IPS-11a (cell line): Measurements from ENCODE around the gene UGT1A3.
"Not testable (repeated sequence)": the region's sequence is repeated elsewhere in the genome, so short reads cannot be mapped to it uniquely, and the experiment has no call there.

Source experiments
- H3K4me3 ChIP-seq: one replicate; pipeline ENCODE4 v1.5.1; 2013; ENCODE audit warnings: low read depth, low read length, control low read depth

Gene UGT1A3

DNA sequence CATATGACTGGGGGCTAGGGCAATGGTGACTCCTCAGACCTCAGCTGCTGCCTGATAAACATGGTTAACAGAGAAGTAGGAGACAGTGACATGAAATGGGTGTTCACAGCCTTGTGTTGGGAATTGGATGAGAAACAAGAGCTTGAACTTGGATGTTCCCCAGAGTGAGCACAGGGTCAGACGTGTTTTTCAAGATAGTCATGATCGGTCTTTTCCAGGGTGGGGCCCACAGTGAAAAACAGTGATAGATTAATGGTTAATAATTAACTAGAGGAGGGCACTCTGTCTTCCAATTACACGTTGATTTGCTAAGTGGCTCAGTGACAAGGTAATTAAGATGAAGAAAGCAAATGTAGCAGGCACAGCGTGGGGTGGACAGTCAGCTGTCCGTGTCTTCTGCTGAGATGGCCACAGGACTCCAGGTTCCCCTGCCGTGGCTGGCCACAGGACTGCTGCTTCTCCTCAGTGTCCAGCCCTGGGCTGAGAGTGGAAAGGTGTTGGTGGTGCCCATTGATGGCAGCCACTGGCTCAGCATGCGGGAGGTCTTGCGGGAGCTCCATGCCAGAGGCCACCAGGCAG lies at the start of gene UGT1A3:
UGT1A3 (plus strand) TSS at position 320 of the 579 bp plus-strand sequence; CDS start at position 405, 85 bp downstream.
- no peak within 1 kb of the TSS for H3K4me3 ChIP-seq

DNA sequence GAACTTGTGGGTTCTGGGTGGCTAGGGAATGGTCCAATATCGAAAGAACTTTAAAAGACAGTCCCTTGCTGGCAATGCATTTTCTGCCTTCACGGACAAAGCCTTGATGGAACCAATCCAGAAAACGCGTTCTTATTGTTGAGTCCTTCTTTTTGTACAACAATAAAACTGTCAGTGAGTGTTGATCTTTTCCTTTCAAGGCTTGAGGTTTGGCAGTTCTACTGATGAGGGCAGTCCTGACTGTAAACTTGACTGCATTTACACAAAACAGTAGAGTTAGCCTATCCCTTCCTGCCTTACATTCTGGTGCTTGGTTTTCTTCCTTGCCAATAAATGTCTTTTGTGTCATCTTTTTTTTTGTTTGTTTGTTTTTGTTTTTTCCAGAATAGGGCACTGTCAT lies 49.6 kb upstream of the UGT1A3 start:
- H3K4me3 ChIP-seq = no peak overlapping the region

DNA sequence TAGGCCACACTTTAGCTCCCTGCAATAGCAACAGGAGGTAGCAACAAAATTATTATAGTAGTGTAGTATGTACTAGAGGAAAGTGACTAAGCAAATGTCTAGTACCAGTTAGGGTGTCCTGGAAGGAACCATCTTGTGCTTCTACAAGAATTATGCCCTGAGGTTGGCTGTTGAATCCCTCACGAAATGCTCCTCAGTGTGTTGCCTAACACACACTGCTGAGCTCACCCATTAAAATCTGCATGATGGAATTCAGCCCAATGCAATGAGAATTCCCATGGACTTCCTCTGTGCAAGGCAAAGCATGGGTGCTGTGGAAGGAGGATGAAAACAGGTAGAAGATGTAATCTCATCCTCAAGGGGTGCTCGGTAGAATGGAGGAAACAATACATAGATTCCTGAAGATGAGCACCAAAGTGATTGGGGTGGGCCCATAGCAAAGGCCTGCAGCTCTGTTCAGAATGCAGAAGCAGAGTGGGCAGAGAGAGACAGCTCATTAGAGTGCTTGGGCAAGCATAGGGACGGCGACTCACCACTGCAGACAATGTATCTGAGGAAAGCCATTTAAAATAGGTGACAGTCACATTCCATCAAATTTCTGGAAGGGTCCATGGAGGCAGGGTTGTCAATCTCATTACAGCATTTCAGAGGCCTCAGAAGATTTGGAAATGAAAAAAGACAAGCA lies 48.3 kb upstream of the UGT1A3 start:
- no peak overlapping the region for H3K4me3 ChIP-seq

DNA sequence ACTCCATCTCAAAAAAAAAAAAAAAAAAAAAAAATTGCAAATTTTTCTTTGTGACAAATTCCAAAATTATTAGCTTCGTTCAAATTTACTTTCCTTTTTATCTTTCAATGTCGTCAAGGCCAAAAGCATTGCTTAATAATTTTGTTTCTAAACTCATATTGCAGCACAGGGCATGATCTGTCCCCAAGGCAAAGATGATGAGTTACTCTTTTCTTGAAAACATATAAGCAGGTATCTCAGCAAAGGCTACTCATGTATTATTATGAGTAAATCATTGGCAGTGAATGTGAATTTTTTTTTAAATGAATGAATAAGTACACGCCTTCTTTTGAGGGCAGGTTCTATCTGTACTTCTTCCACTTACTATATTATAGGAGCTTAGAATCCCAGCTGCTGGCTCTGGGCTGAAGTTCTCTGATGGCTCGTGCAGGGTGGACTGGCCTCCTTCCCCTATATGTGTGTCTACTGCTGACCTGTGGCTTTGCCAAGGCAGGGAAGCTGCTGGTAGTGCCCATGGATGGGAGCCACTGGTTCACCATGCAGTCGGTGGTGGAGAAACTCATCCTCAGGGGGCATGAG lies 47.2 kb upstream of the UGT1A3 start, which contains the start of gene UGT1A7:
UGT1A7 (plus strand) TSS at position 381 of the 579 bp plus-strand sequence; CDS start at position 418, 37 bp downstream.
- H3K4me3 ChIP-seq = no peak within 1 kb of the TSS

DNA sequence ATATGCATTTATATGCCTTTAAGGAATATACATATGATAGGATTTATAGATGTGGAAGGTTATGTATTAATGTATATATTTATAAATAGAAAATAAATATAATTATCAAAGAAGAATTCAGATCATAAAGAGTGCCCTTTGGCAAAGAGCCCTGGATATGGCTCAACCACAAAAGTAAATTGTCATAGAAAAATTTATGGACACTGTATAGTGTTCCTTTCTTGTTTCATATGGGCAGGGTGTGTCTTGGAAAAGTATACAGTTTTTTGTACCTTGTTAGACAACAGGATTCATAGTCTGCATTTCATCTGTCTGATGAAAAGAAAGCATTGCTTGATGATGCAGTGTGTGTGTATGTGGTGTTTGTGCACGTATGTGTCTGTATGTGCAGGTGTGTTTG lies 44.2 kb upstream of the UGT1A3 start:
- no peak overlapping the region for H3K4me3 ChIP-seq

DNA sequence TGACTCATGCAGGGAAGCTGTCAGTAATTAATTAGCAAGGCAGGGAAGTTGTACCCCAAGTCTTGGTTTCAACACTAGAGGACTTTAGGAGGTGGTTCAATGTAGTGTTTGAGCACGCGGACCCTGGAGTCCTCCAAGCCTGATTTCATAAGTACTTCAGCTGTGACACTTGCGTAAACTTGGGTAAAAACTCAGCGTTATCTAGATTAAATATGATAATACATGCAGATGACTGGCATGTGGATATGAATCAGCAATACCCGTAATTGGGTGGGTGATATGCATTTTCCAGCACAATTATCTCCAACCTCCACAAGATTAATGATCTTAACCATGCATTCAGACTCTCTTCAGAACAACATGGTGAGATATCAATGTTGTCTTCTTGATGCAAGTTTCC lies 41.9 kb upstream of the UGT1A3 start:
- H3K4me3 ChIP-seq = no peak overlapping the region

DNA sequence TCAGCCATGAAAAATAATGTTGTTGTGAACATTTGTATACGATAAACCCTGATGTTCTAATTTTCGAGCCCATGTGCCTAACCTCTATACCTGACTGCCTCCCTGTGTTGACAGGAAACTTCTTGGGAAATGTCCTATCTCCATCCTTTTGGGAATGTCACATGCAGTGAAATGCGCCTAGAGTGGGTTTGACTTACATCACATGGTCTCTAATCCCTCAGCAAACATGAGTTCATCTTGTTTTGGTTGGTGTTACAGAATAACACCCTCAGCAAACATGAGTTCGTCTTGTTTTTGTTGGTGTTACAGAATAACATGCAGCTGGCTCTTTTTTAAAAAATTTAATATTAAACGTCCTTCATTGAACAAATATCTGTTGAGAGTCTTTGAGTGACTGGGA lies 40.5 kb upstream of the UGT1A3 start:
- H3K4me3 ChIP-seq = no peak overlapping the region

DNA sequence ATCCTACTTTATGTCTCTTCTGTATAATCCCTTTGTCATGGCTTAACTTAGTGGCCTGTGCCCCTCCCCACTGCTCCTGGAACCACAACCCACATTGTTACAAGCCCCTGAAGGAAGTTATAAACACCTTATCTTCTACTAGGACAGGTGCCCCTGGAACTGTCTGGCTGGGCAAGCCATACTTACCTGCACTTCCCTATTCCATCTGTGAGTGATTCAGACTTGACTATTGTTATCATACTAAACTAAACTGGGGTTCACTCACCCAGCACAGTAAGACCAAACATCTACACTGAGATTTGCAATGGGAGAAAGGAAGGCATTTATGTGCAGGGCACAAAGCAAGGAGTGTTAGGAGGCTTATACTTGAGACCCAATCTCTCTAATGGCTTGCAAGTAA lies 39.8 kb upstream of the UGT1A3 start:
- H3K4me3 ChIP-seq = no peak overlapping the region

DNA sequence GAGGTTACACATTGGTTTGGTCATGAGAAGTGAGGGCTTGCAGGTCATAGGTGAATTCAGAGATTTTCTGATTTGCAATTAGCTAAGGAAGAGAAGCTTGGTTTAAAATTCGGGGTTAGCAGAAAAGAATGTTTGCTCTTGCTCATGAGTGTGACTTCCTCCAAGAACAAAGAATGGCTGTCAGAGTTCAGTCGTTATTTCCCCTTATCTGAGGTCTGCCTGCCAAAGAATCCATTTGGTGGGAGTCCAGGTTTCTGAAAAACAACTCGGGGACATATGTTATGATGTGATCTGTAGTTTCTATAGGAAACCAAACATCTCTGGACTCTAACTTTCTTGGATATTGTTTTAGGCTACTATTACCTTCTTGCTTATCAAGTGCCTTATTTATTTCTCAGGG lies 39.3 kb upstream of the UGT1A3 start:
- H3K4me3 ChIP-seq = no peak overlapping the region

DNA sequence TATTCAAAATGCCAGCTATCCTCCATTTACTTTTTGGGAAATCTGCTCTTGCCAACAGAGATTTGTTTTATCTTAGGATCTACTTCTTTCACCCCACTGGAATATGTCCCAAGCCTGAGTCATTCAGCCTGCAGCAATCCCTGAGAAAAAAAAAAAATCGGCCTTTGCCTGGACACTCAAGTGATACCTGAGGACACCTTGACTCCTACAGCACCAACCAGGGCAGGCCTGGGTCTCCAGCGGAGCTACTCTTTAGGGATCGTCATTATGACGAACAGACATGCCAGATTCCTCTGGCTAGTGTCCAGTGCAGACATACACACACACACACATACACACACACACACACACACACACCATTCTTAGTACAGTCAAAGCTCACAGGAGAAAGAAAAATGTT lies 38.4 kb upstream of the UGT1A3 start:
- no peak overlapping the region for H3K4me3 ChIP-seq

DNA sequence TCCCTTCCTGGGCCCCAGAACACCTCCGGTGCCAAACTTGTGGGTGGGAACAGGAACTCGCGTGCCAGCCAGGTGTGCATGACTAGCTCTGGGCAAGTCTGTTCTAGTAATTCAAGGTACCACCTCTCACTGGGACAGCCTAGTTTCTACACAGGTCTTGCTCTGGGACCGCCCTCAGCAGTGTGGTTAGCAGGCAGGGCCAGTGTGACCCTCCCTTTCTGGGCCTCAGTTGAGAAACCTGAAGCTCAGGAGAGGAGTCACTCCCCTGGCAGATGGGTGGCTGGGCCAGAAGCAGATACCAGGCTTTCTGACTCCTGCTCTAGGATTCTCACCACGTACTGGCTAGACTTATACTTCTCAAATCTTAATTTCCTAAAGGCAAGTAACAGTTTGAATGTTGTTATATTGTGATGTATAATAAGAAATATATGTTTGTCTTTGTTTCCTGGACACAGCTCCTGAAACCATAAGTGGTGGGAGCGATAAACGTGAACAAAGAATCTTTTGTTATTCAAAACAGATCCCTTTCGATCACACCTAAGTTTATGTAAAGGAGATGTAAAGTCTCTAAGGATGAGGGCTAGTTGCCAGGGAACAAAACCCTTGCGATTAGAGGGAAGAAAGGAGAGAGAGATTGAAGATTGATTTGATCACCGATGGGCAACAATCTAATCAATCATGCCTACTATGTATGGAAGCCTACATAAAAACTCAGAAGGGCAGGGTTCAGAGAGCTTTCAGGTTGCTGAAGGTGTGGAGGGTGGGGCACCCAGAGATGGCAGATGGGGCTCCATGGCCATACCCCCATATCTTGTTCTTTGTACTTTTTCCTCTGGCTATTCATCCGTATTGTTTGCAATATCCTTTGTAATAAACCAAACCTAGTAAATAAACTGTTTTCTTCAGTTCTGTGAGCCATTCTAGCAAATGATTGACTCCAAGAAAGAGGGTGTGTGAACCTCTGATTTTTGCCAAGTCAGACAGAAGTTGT lies 37.1 kb upstream of the UGT1A3 start:
- no peak overlapping the region for H3K4me3 ChIP-seq

DNA sequence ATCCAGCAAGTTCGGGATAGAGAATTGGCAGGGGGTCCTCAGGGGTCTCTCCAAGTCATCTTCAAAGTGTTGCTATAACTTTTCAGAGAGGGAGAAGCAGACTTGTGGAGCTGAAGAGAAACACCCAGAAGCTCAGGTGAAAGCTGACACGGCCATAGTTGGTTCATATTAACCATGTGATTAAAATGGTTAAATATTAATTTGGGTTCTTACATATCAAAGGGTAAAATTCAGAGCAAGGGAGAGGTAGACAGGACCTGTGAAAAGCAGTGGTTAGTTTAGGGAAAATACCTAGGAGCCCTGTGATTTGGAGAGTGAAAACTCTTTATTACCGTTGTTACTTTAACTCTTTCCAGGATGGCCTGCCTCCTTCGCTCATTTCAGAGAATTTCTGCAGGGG lies 36.2 kb upstream of the UGT1A3 start, which contains the start of gene UGT1A6:
UGT1A6 (plus strand) TSS at position 243 of the 400 bp plus-strand sequence; CDS start at position 358, 115 bp downstream.
- no peak within 1 kb of the TSS for H3K4me3 ChIP-seq

DNA sequence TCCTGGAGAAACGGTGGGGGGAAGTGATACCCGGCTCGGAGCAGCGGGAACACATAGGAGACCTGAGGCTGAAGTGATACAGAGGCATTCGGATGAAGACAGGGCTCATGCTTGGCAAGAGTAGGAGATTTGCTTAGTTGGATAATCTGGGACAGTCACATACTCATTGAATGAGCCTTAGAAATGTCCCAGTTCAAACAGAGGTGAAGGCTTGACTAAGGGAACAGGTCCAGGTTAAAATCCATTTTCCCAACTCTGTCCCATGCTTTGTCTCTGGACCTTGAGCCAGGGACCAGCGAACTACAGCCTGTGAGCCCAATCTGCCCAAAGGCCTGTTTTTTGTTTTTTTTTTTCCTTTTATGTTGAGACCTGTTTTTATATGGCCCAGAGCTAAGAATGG lies 34.9 kb upstream of the UGT1A3 start:
- H3K4me3 ChIP-seq = no peak overlapping the region

DNA sequence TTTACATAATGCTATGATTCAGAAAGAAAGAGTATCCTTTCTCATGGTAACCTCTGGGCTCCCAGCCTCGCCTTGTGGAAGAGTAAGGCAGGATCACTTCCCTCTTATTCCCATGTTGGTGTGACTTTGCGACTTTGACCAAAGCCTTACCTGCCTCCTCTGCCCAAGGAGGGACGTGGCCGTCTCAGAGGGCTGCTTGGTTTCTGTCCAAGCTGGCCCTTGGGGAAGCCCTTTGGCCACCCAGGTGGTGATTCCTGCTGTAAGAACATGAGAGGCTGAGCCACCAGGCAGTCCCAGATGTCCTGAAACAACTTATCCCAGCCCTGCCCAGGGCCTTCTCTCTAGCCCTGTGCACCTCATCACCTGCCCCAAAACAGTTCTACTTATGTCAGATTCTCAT lies 30.1 kb upstream of the UGT1A3 start:
- H3K4me3 ChIP-seq = no peak overlapping the region

DNA sequence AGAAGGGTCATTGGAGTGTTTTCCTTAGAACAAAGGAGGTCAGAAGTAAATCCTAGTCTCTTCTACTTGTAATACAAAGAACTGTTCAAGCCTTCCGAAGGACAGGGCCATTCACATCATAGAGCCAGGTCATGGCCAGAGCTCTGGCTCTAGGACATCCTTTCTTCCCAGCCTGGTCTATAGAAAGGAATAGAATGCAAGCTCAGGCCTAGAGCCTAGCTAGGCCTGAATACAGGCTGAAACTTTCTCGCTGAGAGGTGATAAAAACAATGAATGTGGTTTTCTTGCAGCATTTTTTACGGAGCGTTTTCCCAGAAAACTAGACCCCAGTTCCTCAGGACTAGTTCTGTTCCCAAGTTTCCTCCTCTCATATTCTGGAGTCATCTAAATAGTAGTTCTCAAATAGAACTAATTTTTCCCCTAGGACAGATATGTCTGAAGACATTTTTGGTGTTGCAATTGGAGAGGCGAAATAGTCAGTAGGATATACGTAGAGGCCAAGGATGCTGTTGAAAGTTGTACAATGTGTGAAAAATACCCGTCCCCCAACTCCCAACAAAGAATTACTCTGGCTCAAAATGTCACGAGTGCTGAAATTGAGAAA lies 29.3 kb upstream of the UGT1A3 start:
- H3K4me3 ChIP-seq = no peak overlapping the region

DNA sequence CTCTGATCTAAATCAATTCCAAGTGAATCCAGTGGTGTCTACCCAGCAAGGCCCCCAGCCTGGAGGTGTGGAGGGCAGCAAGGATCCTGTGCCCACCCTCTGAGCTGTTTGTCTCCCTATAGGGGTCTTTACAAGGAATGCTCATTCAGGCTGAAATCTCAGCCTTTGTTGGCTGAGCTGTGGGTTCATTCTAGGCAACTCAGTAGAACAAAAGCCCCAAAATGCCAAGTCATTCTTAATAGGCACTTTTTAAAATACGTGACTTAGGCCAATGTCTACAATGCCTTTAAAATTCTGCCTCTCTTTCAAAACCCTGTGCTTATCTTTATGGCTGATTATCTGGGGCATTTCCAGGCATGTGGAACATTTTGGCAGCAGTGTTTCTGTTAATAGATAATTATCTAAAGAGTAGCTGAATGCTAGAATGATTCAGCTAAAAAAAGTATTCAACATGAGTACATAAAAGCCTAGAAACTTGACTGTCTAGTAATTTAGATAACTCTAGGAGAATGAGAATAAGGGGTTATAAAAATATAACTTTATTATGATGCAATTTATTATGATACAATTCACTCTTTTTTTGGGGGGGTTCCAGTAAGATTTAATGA lies 28.7 kb upstream of the UGT1A3 start:
- H3K4me3 ChIP-seq = no peak overlapping the region

DNA sequence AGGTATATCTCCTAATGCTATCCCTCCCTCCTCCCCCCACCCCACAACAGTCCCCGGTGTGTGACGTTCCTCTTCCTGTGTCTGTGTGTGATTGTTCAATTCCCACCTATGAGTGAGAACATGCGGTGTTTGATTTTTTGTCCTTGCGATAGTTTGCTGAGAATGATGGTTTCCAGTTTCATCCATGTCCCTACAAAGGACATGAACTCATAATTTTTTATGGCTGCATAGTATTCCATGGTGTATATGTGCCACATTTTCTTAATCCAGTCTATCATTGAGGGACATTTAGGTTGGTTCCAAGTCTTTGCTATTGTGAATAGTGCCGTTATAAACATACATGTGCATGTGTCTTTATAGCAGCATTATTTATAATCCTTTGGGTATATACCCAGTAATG lies 28.0 kb upstream of the UGT1A3 start:
- not testable (repeated sequence) for H3K4me3 ChIP-seq

DNA sequence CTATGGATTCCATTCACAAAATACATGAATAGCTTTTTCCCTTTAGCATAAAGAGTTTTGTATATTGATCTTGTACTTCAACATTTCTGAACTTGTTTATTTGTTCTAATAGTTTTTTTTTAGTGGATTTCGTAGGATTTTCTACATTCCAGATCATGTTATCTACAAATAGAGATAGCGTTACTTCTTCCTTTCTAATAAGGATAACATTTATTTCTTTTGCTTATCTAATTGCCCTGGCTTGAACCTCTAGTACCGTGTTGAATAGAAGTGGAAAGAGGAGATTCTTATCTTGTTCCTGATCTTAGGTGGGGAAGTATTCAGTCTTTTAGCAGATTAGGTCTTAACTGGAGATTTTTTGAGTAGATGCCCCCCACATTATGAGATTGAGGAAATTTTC lies 26.6 kb upstream of the UGT1A3 start:
- no peak overlapping the region for H3K4me3 ChIP-seq

DNA sequence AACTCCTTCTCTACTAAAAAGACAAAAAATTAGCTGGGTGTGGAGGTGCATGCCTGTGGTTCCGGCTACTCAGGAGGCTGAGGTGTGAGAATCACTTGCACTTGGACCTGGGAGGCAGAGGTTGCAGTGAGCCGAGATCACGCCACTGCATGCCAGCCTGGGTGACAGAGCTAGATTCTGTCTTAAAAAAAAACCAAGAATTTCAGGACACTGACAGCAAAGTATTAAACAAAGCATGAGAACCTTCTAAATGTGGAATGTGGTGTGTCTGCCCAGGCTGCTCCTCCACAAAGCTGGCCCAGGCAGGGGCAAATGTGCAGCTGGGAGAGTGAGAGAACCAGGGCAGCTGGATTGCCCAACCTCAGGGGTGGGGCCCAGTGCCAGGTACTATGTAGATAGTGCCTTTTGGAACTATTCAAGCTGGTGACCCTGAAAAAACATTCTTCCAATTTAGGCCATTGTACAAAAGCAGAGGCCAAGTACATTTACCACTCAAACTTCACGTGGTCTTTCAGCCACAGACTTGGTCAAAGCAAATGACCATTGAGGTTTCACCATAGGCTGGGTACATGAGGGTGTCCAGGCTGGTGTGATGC lies 22.8 kb upstream of the UGT1A3 start:
- no peak overlapping the region for H3K4me3 ChIP-seq

DNA sequence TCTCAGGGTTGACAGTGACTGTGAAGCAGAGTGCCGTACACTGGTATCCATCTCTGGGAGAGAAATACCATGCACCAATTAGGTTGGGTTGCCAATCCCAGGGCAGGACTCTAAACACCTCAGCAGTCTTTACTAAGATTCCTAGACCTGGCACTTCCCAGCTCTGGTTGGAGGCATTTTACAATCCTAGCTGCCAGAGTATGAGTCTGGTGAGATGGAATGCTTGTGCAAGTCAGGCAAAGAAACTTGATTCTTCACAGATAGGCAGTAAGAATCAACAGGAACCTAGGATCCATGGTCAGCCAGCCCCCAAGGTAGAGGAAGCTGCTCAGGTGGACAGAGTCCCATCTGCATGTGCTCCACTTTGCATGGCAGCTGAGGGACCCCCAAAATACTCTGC lies 22.1 kb upstream of the UGT1A3 start:
- H3K4me3 ChIP-seq = no peak overlapping the region
